ENCODE data around the gene CDKAL1.

GRCh38 chr6:20882014-20882413, 347.8 kb downstream of the CDKAL1 start:
- TF ChIP-seq POLR2A (IDR thresholded peaks at IDR 0.05) (no peak), CTCF (IDR thresholded peaks at IDR 0.05) (no peak)
